DMS153 treated with DMSO at 0.1 percent for 48 hours (cell line): ENCODE results near the gene ATP6V0A4.
"Not testable (repeated sequence)": the region's sequence is repeated elsewhere in the genome, so short reads cannot be mapped to it uniquely, and the experiment has no call there.

ENCODE experiments used
- DNase-seq: peaks from one replicate; lab custom pipeline; 2025; ENCODE audit not compliant: unreplicated experiment; lab: John Stamatoyannopoulos, UW

ATP6V0A4 gene

GRCh38 chr7:138752518-138753149 is 45.4 kb downstream of the ATP6V0A4 start:
- DNase-seq = peak; percentile 84

GRCh38 chr7:138750901-138751464 is 47.0 kb downstream of the ATP6V0A4 start:
- no peak for DNase-seq

GRCh38 chr7:138750473-138750872 is 47.5 kb downstream of the ATP6V0A4 start:
- no peak for DNase-seq

GRCh38 chr7:138749960-138750359 is 48.0 kb downstream of the ATP6V0A4 start:
- DNase-seq = no peak

GRCh38 chr7:138748666-138749065 is 49.3 kb downstream of the ATP6V0A4 start:
- DNase-seq = no peak

- DNase-seq = no peak
These were observed 51.9 kb downstream of the ATP6V0A4 start for GRCh38 chr7:138746073-138746472.

- no peak for DNase-seq
These were observed 52.8 kb downstream of the ATP6V0A4 start for GRCh38 chr7:138745189-138745588.

- no peak for DNase-seq
These were observed 56.6 kb downstream of the ATP6V0A4 start for GRCh38 chr7:138741453-138741735.

GRCh38 chr7:138739859-138740258 is 58.1 kb downstream of the ATP6V0A4 start:
- DNase-seq = no peak

GRCh38 chr7:138738551-138739335 is 59.3 kb downstream of the ATP6V0A4 start:
- peak; percentile 83 for DNase-seq

GRCh38 chr7:138738114-138738513 is 59.9 kb downstream of the ATP6V0A4 start:
- no peak for DNase-seq

GRCh38 chr7:138735399-138735798 is 62.6 kb downstream of the ATP6V0A4 start:
- DNase-seq = no peak

- DNase-seq = not testable (repeated sequence)
These were observed 66.3 kb downstream of the ATP6V0A4 start for GRCh38 chr7:138731733-138732132.

GRCh38 chr7:138729444-138729843 is 68.6 kb downstream of the ATP6V0A4 start:
- no peak for DNase-seq

GRCh38 chr7:138727336-138728099 is 70.5 kb downstream of the ATP6V0A4 start:
- DNase-seq = no peak

GRCh38 chr7:138726288-138726687 is 71.7 kb downstream of the ATP6V0A4 start:
- no peak for DNase-seq

- no peak for DNase-seq
These were observed 77.7 kb downstream of the ATP6V0A4 start for GRCh38 chr7:138720286-138720685.

- no peak for DNase-seq
These were observed 81.1 kb downstream of the ATP6V0A4 start for GRCh38 chr7:138716889-138717288.

GRCh38 chr7:138713191-138713590 is 84.8 kb downstream of the ATP6V0A4 start:
- no peak for DNase-seq

- no peak for DNase-seq
These were observed 85.3 kb downstream of the ATP6V0A4 start for GRCh38 chr7:138712652-138713051.

GRCh38 chr7:138710536-138711385 is 87.2 kb downstream of the ATP6V0A4 start:
- no peak for DNase-seq
